MCF 10A (cell line): ENCODE data around the gene BRAF. TPM values are rescaled to one million over a fixed set of nuclear protein-coding genes. Genes with fewer than 3 reads are reported as not detected.

ENCODE experiments used
- BruUV-seq: library from RNA; stranded (reverse); fragments of 400-500 nt; replicated peaks from 2 replicates; lab custom pipeline; 2021; lab: Mats Ljungman, UMichigan
- CTCF ChIA-PET: fragments of 300-600 bp; sonication (Branson Sonifier 250); formaldehyde crosslinking; extraction: SDS; loops from one replicate; lab custom pipeline; 2021; ENCODE audit warnings: antibody characterized with exemption, inconsistent platforms; lab: Yijun Ruan, JAX
- POLR2A ChIA-PET: fragments of 300-600, 350-650 bp; sonication (Branson Sonifier 250); formaldehyde crosslinking; extraction: SDS; loops from one replicate; lab custom pipeline; 2020; ENCODE audit warnings: antibody characterized with exemption, inconsistent platforms; lab: Yijun Ruan, JAX
- DNase-seq: peaks from one replicate; pipeline ENCODE4 v3.0.0-alpha.2; 2018; ENCODE audit not compliant: unreplicated experiment
- H3K27ac Mint-ChIP-seq: one replicate; pipeline ENCODE4 v1.8.0; 2022; ENCODE audit warnings: mild to moderate bottlenecking, low read depth, mixed read lengths; ENCODE audit not compliant: unreplicated experiment
- H3K27me3 Mint-ChIP-seq: one replicate; pipeline ENCODE4 v1.8.0; 2022; ENCODE audit warnings: mixed read lengths; ENCODE audit not compliant: insufficient read depth, unreplicated experiment
- H3K36me3 Mint-ChIP-seq: one replicate; pipeline ENCODE4 v1.8.0; 2022; ENCODE audit warnings: mild to moderate bottlenecking, moderate library complexity, mixed read lengths; ENCODE audit not compliant: insufficient read depth, unreplicated experiment
- H3K4me1 Mint-ChIP-seq: one replicate; pipeline ENCODE4 v1.8.0; 2022; ENCODE audit warnings: mixed read lengths; ENCODE audit not compliant: insufficient read depth, unreplicated experiment
- H3K4me3 Mint-ChIP-seq: one replicate; pipeline ENCODE4 v1.8.0; 2022; ENCODE audit warnings: mild to moderate bottlenecking, moderate library complexity, mixed read lengths; ENCODE audit not compliant: unreplicated experiment
- H3K9me3 Mint-ChIP-seq: one replicate; pipeline ENCODE4 v1.8.0; 2022; ENCODE audit warnings: mixed read lengths; ENCODE audit not compliant: unreplicated experiment
- intact Hi-C: fragments of 100-400 bp; cut with micrococcal nuclease; formaldehyde crosslinking; loops from 2 replicates; pipeline ENCODE4 v1.14.1; 2022
- total RNA-seq: library from RNA; stranded (reverse); gene quantifications from 2 replicates; pipeline ENCODE4 v1.2.3, GENCODE V29; 2022
- TF ChIP-seq, protein P1 (sequence below): fragments of 200-600 bp; IDR thresholded peaks from one replicate; pipeline ENCODE4 v1.8.0; 2022; ENCODE audit warnings: antibody characterized with exemption, mild to moderate bottlenecking; ENCODE audit not compliant: unreplicated experiment

The BRAF gene
- total RNA-seq, 1 experiment from 2014 or later: 33.7 TPM

DNA sequence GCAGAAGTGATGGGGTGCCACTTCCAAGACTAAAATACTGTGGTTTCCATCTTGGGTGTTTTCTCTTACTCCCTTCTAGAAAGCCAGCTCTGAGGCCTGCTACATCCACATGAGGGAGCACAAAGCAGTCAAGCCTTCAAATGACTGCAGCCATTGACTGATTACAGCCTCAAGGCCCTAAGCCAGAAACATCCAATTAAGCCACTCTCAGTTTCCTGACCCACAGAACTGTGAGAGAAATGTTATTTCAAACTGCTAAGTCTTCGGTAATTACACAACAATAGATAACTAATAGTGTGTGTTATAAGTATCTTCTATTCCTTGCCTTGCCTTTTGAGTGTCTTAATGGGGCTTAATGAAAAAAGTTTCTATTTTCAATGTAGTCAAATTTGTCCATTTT is 24.8 kb downstream of the BRAF start:
- Mint-ChIP-seq H3K9me3 (no peaks in the 10 kb centered on the region), H3K4me1 (no peaks in the 10 kb centered on the region), H3K27me3 (no peaks in the 10 kb centered on the region), H3K27ac (no peak overlapping the region), H3K36me3 (peaks cover 6% of the 10 kb centered on the region), H3K4me3 (no peak overlapping the region)
- TF ChIP-seq, protein P1, sequence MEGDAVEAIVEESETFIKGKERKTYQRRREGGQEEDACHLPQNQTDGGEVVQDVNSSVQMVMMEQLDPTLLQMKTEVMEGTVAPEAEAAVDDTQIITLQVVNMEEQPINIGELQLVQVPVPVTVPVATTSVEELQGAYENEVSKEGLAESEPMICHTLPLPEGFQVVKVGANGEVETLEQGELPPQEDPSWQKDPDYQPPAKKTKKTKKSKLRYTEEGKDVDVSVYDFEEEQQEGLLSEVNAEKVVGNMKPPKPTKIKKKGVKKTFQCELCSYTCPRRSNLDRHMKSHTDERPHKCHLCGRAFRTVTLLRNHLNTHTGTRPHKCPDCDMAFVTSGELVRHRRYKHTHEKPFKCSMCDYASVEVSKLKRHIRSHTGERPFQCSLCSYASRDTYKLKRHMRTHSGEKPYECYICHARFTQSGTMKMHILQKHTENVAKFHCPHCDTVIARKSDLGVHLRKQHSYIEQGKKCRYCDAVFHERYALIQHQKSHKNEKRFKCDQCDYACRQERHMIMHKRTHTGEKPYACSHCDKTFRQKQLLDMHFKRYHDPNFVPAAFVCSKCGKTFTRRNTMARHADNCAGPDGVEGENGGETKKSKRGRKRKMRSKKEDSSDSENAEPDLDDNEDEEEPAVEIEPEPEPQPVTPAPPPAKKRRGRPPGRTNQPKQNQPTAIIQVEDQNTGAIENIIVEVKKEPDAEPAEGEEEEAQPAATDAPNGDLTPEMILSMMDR: no peak
- no peak for DNase-seq
- POLR2A ChIA-PET: no interaction called here
- BruUV-seq: no TSS peak
- intact Hi-C loops: no loop called here
- CTCF ChIA-PET: interaction anchor here (1.0 kb wide), 1 partner anchor 89 kb away, joined by 6 read pairs; no protein-coding TSS in a partner anchor

DNA sequence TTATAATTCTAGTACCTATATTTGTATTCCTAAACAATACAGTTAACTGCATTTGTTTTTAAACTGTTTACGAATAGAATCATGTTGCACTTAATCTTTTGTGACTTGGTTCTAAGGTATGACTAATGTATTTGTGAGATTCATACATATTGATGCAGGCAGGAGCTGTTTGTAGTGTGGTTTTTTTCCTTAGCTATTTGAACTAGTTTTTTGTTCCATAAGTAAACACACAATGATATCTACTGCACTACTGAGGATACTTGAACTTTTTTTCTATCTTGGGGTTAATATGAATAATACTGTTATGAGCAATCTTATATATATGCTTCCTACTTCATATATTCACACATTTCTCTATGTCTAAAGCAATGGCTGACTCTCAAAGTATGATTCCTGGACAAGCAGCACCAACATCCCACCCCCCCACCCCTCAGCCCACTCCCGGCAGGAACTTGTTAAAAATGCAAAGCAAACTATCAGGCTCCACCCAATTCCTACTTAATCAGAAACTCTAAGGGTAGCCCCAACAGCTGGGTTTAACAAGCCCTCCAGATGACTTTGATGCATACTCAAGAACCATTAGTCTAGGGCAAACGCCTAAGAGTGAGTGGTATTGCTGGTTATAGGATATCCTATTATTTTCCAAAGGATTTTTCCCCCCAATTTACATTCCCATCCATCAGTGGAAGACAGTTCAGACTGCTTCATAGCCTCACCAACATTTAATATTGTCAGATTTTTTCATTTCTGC is 25.8 kb downstream of the BRAF start:
- TF ChIP-seq, protein P1: no peak
- ChIA-PET CTCF (interaction anchor here (0.6 to 1.0 kb wide), 2 partner anchors 28 to 88 kb away, joined by 6 read pairs; no protein-coding TSS in a partner anchor), POLR2A (no interaction called here)
- DNase-seq: no peak
- no peaks in the 10 kb centered on the region for H3K9me3 Mint-ChIP-seq
- no peaks in the 10 kb centered on the region for H3K4me1 Mint-ChIP-seq
- H3K36me3 Mint-ChIP-seq: peaks cover 6% of the 10 kb centered on the region
- intact Hi-C loops: no loop called here
- no peak overlapping the region for H3K27ac Mint-ChIP-seq
- H3K4me3 Mint-ChIP-seq: no peak overlapping the region
- H3K27me3 Mint-ChIP-seq: no peaks in the 10 kb centered on the region
- no TSS peak for BruUV-seq

GRCh38 chr7:140896996-140897395 is 27.7 kb downstream of the BRAF start:
- TF ChIP-seq, protein P1: no peak
- intact Hi-C loops: no loop called here
- POLR2A ChIA-PET: no interaction called here
- BruUV-seq: no TSS peak
- CTCF ChIA-PET: no interaction called here
- Mint-ChIP-seq H3K4me3 (no peak overlapping the region), H3K4me1 (no peaks in the 10 kb centered on the region), H3K36me3 (peaks cover 6% of the 10 kb centered on the region), H3K27me3 (no peaks in the 10 kb centered on the region), H3K9me3 (no peaks in the 10 kb centered on the region), H3K27ac (no peak overlapping the region)
- no peak for DNase-seq

DNA sequence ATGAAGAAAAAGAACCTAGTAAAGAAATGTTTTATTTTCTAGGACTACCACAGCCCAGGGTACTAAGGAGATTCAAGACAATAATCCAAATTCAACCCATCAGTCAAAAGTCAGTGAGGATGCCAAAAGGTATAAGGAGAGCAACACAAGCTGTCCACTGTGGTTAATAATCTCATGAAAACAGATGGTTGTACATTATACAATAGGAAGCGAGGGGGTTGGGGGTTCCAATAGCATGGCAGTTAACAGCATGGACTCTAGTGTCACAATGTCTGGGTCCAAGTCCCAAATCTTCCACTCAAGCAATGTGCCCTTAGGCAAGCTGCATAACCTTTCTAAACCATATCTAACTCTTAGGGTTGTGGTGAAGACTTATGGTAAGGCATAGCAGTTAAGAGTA is 35.1 kb downstream of the BRAF start:
- H3K27me3 Mint-ChIP-seq: no peaks in the 10 kb centered on the region
- H3K4me1 Mint-ChIP-seq: peaks cover 4% of the 10 kb centered on the region
- H3K27ac Mint-ChIP-seq: no peak overlapping the region
- DNase-seq: no peak
- ChIA-PET POLR2A (interaction anchor here (0.8 kb wide), 2 partner anchors 24 to 29 kb away, joined by 3 to 4 read pairs; no protein-coding TSS in a partner anchor), CTCF (interaction anchor here (1.0 to 1.7 kb wide), 3 partner anchors 34 to 122 kb away, joined by 3 to 5 read pairs (median 4); no protein-coding TSS in a partner anchor)
- BruUV-seq: no TSS peak
- intact Hi-C loops: no loop called here
- H3K4me3 Mint-ChIP-seq: no peak overlapping the region
- TF ChIP-seq, protein P1: no peak
- H3K36me3 Mint-ChIP-seq: no peaks in the 10 kb centered on the region
- H3K9me3 Mint-ChIP-seq: no peaks in the 10 kb centered on the region
